GM23338 (cell line): ENCODE measurements around the gene BCAS3. TPM values are rescaled to one million over a fixed set of nuclear protein-coding genes. Genes with fewer than 3 reads are reported as not detected.

ENCODE experiments used
- ATAC-seq: fragments of 200-7000 bp; cut with Tn5 transposase; 3 replicates; pipeline ENCODE4 v1.9.1; 2020
- DNase-seq: peaks from one replicate; pipeline ENCODE4 v3.0.0-alpha.2; 2015; ENCODE audit warnings: low spot score
- H2AFZ ChIP-seq: fragments of 200-600 bp; sonication (generic); 2 replicates; pipeline ENCODE4 v1.8.0; 2016; ENCODE audit warnings: antibody characterized with exemption, mild to moderate bottlenecking, moderate library complexity
- H3F3A ChIP-seq: fragments of 200-600 bp; sonication (generic); replicated peaks from 2 replicates; pipeline ENCODE4 v1.8.0; 2017; ENCODE audit warnings: antibody characterized with exemption, mixed run types, low read depth
- H3K27ac ChIP-seq: fragments of 200-600 bp; sonication (generic); 2 replicates; pipeline ENCODE4 v1.6.1; 2016; ENCODE audit warnings: low read depth
- H3K27me3 ChIP-seq: fragments of 200-600 bp; sonication (generic); 2 replicates; pipeline ENCODE4 v1.8.0; 2016; ENCODE audit warnings: mild to moderate bottlenecking, mixed run types, moderate library complexity; ENCODE audit not compliant: insufficient read depth
- H3K36me3 ChIP-seq: fragments of 200-600 bp; sonication (generic); 2 replicates; pipeline ENCODE4 v1.8.0; 2016; ENCODE audit warnings: mild to moderate bottlenecking; ENCODE audit not compliant: insufficient read depth
- H3K4me1 ChIP-seq: fragments of 200-600 bp; sonication (generic); 2 replicates; pipeline ENCODE4 v1.8.0; 2016; ENCODE audit warnings: mild to moderate bottlenecking, moderate library complexity; ENCODE audit not compliant: insufficient read depth
- H3K4me2 ChIP-seq: fragments of 200-600 bp; sonication (generic); 2 replicates; pipeline ENCODE4 v1.7.1; 2017; ENCODE audit warnings: mixed run types
- H3K4me3 ChIP-seq: fragments of 200-600 bp; sonication (generic); 2 replicates; pipeline ENCODE4 v1.6.1; 2016; ENCODE audit warnings: mixed run types
- H3K79me2 ChIP-seq: fragments of 200-600 bp; sonication (generic); replicated peaks from 2 replicates; pipeline ENCODE4 v1.8.0; 2017; ENCODE audit warnings: mild to moderate bottlenecking; ENCODE audit not compliant: insufficient read depth
- H3K9me2 ChIP-seq: fragments of 200-600 bp; sonication (generic); 2 replicates; pipeline ENCODE4 v1.8.0; 2017; ENCODE audit not compliant: insufficient read depth
- H4K20me1 ChIP-seq: fragments of 200-600 bp; sonication (generic); replicated peaks from 2 replicates; pipeline ENCODE4 v1.8.0; 2017; ENCODE audit warnings: mild to moderate bottlenecking; ENCODE audit not compliant: insufficient read depth
- H3K27ac Mint-ChIP-seq: 2 replicates; pipeline ENCODE4 v1.8.0; 2020; ENCODE audit warnings: inconsistent platforms, mild to moderate bottlenecking, moderate library complexity, mixed read lengths
- H3K27me3 Mint-ChIP-seq: 3 replicates; pipeline ENCODE4 v1.8.0; 2022; ENCODE audit warnings: low read depth, mild to moderate bottlenecking, moderate library complexity, mixed read lengths, inconsistent platforms; ENCODE audit not compliant: insufficient read depth, poor library complexity
- H3K36me3 Mint-ChIP-seq: 3 replicates; pipeline ENCODE4 v1.8.0; 2021; ENCODE audit warnings: low read depth, mild to moderate bottlenecking, inconsistent platforms, moderate library complexity, mixed read lengths
- H3K4me1 Mint-ChIP-seq: 3 replicates; pipeline ENCODE4 v1.8.0; 2020; ENCODE audit warnings: mild to moderate bottlenecking, inconsistent platforms, mixed read lengths
- H3K4me3 Mint-ChIP-seq: 3 replicates; pipeline ENCODE4 v1.8.0; 2021; ENCODE audit warnings: moderate library complexity, mild to moderate bottlenecking, inconsistent platforms, mixed read lengths
- H3K9me3 Mint-ChIP-seq: 3 replicates; pipeline ENCODE4 v1.8.0; 2020; ENCODE audit warnings: moderate library complexity, mild to moderate bottlenecking, inconsistent platforms, mixed read lengths
- CREB1 ChIP-seq: fragments of 250-450 bp; sonication (Bioruptor Pico); IDR thresholded peaks from 2 replicates; pipeline ENCODE4 v1.5.0; 2020; ENCODE audit warnings: low read depth, mild to moderate bottlenecking, moderate library complexity
- CTCF ChIP-seq, 2 experiments: fragments of 200-600 bp in 1 of 2; sonication (generic) in 1 of 2; conservative IDR thresholded peaks; 2 replicates each; pipeline versions ENCODE4 v1.5.1 to v1.6.1; 2016 to 2017; ENCODE audit warnings: antibody characterized with exemption in 2 of 2, low read depth in 2 of 2, mild to moderate bottlenecking in 2 of 2, moderate library complexity in 1 of 2
- ETS1 ChIP-seq: IDR thresholded peaks from 2 replicates; pipeline ENCODE4 v1.6.1; 2016; ENCODE audit warnings: antibody characterized with exemption
- EZH2 ChIP-seq: fragments of 200-600 bp; sonication (generic); IDR thresholded peaks from one replicate; pipeline ENCODE4 v1.8.0; 2017; ENCODE audit warnings: antibody characterized with exemption, mild to moderate bottlenecking, low read depth; ENCODE audit not compliant: unreplicated experiment
- EZH2phosphoT487 ChIP-seq: fragments of 200-600 bp; sonication (generic); IDR thresholded peaks from one replicate; pipeline ENCODE4 v1.8.1; 2018; ENCODE audit warnings: antibody characterized with exemption; ENCODE audit not compliant: unreplicated experiment
- JUNB ChIP-seq: IDR thresholded peaks from one replicate; pipeline ENCODE4 v1.6.1; 2016; ENCODE audit warnings: antibody characterized with exemption; ENCODE audit not compliant: unreplicated experiment
- NANOG ChIP-seq: IDR thresholded peaks from 2 replicates; pipeline ENCODE4 v1.6.1; 2016; ENCODE audit warnings: antibody characterized with exemption, borderline replicate concordance
- POLR2AphosphoS5 ChIP-seq: IDR thresholded peaks from 2 replicates; pipeline ENCODE4 v1.6.1; 2016; ENCODE audit warnings: antibody characterized with exemption, low read depth
- REST ChIP-seq: IDR thresholded peaks from one replicate; pipeline ENCODE4 v1.6.1; 2018; ENCODE audit warnings: antibody characterized with exemption; ENCODE audit not compliant: unreplicated experiment
- STAT1 ChIP-seq: IDR thresholded peaks from one replicate; pipeline ENCODE4 v1.6.1; 2016; ENCODE audit warnings: antibody characterized with exemption; ENCODE audit not compliant: unreplicated experiment
- ZNF114 ChIP-seq: fragments of 250-450 bp; sonication (Bioruptor Pico); IDR thresholded peaks from 2 replicates; pipeline ENCODE4 v1.5.0; 2020; ENCODE audit warnings: mild to moderate bottlenecking, moderate library complexity
- ZNF331 ChIP-seq: fragments of 250-450 bp; sonication (Bioruptor Pico); IDR thresholded peaks from 2 replicates; pipeline ENCODE4 v1.5.0; 2020; ENCODE audit warnings: low read depth, mild to moderate bottlenecking, moderate library complexity
- ZNF462 ChIP-seq: fragments of 250-450 bp; sonication (Bioruptor Pico); IDR thresholded peaks from 2 replicates; pipeline ENCODE4 v1.5.0; 2020; ENCODE audit warnings: mild to moderate bottlenecking, moderate library complexity
- polyA plus RNA-seq: library from polyadenylated mRNA; unstranded; fragments of >200 nt; fragmentation: Nextera tagmentation; extraction: Ambion mirVana; gene quantifications from 2 replicates; pipeline ENCODE4 v1.2.1, GENCODE V29; 2016
- total RNA-seq: library from RNA; depleted of rRNA; stranded (reverse); fragments of >200 nt; shearing (Covaris generic); gene quantifications from 2 replicates; pipeline ENCODE4 v1.2.3, GENCODE V29; 2014

Gene BCAS3
- total and polyA plus RNA-seq, 2 experiments from 2014 or later, result 8.2 to 28.0 TPM

GRCh38 chr17:61174310-61174709 is 496.7 kb downstream of the BCAS3 start:
- TF ChIP-seq ZNF114 (CRISPR knock-in tag) (no peak), ZNF462 (CRISPR knock-in tag) (no peak), NANOG (no peak), CTCF (conservative IDR thresholded peaks at IDR 0.05; ENCODE audit: low read depth in 2 of 2) (no peak), STAT1 (no peak), EZH2 (no peak), REST (no peak), CREB1 (CRISPR knock-in tag) (no peak), POLR2AphosphoS5 (no peak), EZH2phosphoT487 (no peak), ZNF331 (CRISPR knock-in tag) (no peak), JUNB (no peak), ETS1 (no peak)
- no peak for ATAC-seq
- H3K4me3 Mint-ChIP-seq, result no peak overlapping the region

More at GRCh38 chr17:61174310-61174709, 496.7 kb downstream of the BCAS3 start:
- Histone ChIP-seq H3K4me1 (no peaks in the 10 kb centered on the region), H3K4me2 (no peak overlapping the region), H4K20me1 (no peaks in the 10 kb centered on the region), H3K9me2 (no peaks in the 10 kb centered on the region), H2AFZ (no peak overlapping the region), H3K36me3 (no peaks in the 10 kb centered on the region), H3K27ac (no peak overlapping the region), H3K79me2 (no peaks in the 10 kb centered on the region), H3K4me3 (no peak overlapping the region), H3K27me3 (no peaks in the 10 kb centered on the region), H3F3A (no peaks in the 10 kb centered on the region)
- Mint-ChIP-seq H3K4me1 (peaks cover 6% of the 10 kb centered on the region; the same call in 2 of the 3 replicates), H3K27ac (no peak overlapping the region), H3K9me3 (no peaks in the 10 kb centered on the region), H3K36me3 (no peaks in the 10 kb centered on the region), H3K27me3 (no peaks in the 10 kb centered on the region)
- DNase-seq, result no peak
